Osteocyte (in vitro differentiated cells): ENCODE measurements around the gene WDR7. TPM values are rescaled to one million over a fixed set of nuclear protein-coding genes. Genes with fewer than 3 reads are reported as not detected.

Experiments
- DNase-seq: peaks from one replicate; pipeline ENCODE4 v3.0.0; 2021; ENCODE audit warnings: mixed read lengths; ENCODE audit not compliant: unreplicated experiment; ENCODE audit errors: extremely low spot score
- H3K27ac Mint-ChIP-seq: one replicate; pipeline ENCODE4 v1.8.0; 2021; ENCODE audit warnings: mild to moderate bottlenecking, mixed read lengths; ENCODE audit not compliant: unreplicated experiment
- H3K27me3 Mint-ChIP-seq: one replicate; pipeline ENCODE4 v1.8.0; 2021; ENCODE audit warnings: mixed read lengths; ENCODE audit not compliant: unreplicated experiment
- H3K36me3 Mint-ChIP-seq: one replicate; pipeline ENCODE4 v1.8.0; 2021; ENCODE audit warnings: mixed read lengths; ENCODE audit not compliant: unreplicated experiment
- H3K4me1 Mint-ChIP-seq: one replicate; pipeline ENCODE4 v1.8.0; 2021; ENCODE audit warnings: mixed read lengths; ENCODE audit not compliant: unreplicated experiment
- H3K4me3 Mint-ChIP-seq: one replicate; pipeline ENCODE4 v1.8.0; 2021; ENCODE audit warnings: mild to moderate bottlenecking, moderate library complexity, mixed read lengths; ENCODE audit not compliant: unreplicated experiment
- H3K9me3 Mint-ChIP-seq: one replicate; pipeline ENCODE4 v1.8.0; 2021; ENCODE audit warnings: mixed read lengths; ENCODE audit not compliant: unreplicated experiment
- total RNA-seq: library from RNA; stranded (reverse); gene quantifications from 2 replicates; pipeline ENCODE4 v1.2.1, GENCODE V29; 2021
- TF ChIP-seq, protein P1 (sequence below): fragments of 200-600 bp; sonication (generic); IDR thresholded peaks from 2 replicates; pipeline ENCODE4 v1.5.0; 2021; ENCODE audit warnings: antibody characterized with exemption, mild to moderate bottlenecking, moderate library complexity

The WDR7 gene
- total RNA-seq, 1 donor from 2014 or later: 25.9 TPM

DNA sequence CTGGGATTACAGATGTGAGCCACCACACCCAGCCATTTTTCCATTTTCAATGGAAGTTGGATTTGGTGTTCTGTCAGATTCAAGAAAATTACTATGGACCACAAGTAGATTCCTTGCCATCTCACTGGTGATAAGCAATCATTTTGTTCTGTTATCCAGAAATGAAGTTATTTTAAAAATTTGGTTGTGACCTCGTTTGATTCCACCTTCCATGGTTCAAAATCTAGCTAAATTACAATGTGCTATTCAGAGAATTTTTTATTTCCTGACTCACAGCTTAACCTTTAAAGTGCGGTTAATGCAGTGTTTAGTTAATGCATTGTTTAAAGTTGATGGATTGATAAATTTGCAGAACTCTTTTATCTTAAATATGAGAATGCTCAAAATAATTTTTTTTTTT is 252.5 kb downstream of the WDR7 start:
- no peaks in the 10 kb centered on the region for H3K36me3 Mint-ChIP-seq
- no peak for DNase-seq
- no peaks in the 10 kb centered on the region for H3K27me3 Mint-ChIP-seq
- H3K4me1 Mint-ChIP-seq: no peaks in the 10 kb centered on the region
- no peak overlapping the region for H3K27ac Mint-ChIP-seq
- TF ChIP-seq, protein P1, sequence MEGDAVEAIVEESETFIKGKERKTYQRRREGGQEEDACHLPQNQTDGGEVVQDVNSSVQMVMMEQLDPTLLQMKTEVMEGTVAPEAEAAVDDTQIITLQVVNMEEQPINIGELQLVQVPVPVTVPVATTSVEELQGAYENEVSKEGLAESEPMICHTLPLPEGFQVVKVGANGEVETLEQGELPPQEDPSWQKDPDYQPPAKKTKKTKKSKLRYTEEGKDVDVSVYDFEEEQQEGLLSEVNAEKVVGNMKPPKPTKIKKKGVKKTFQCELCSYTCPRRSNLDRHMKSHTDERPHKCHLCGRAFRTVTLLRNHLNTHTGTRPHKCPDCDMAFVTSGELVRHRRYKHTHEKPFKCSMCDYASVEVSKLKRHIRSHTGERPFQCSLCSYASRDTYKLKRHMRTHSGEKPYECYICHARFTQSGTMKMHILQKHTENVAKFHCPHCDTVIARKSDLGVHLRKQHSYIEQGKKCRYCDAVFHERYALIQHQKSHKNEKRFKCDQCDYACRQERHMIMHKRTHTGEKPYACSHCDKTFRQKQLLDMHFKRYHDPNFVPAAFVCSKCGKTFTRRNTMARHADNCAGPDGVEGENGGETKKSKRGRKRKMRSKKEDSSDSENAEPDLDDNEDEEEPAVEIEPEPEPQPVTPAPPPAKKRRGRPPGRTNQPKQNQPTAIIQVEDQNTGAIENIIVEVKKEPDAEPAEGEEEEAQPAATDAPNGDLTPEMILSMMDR: no peak
- no peak overlapping the region for H3K4me3 Mint-ChIP-seq
- no peaks in the 10 kb centered on the region for H3K9me3 Mint-ChIP-seq

DNA sequence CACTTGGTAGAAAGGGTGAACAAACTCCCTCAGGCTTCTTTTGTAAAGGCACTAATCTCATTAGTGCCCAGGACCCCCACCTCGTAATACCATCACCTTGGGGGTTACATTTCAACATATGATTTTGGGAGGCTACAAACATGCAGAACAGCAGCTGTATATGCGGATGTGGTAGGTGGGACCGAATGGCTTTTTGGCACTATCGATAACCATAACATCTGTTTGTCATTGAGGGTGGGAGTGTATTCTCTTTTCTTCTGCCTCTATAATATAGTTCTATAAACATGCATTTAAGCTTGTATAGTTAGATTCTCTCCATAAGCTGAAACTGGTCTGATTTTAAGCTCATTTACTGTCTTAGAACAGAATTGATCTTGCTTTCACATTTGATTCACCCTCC is 256.6 kb downstream of the WDR7 start:
- Mint-ChIP-seq H3K27me3 (no peaks in the 10 kb centered on the region), H3K4me3 (no peak overlapping the region)

DNA sequence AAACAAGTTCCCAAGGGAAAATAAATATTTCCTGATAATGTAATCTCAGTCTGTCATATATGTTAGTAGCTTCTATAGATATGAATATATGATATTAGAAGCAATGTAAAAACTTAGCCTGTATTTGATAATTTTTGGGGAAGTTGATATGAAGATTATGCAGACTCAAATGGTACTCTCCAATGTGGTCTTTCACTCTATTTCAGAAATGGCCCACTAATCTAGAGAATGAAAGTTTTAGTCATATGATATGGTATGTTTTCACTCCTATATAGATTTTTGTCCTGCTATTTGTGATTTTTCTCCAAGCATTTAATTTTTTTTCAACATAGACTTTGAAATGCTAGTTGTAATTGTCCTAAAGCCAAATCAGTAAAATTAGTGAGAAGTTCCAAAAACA is 259.1 kb downstream of the WDR7 start:
- H3K9me3 Mint-ChIP-seq: no peaks in the 10 kb centered on the region
- TF ChIP-seq, protein P1: no peak
- H3K27ac Mint-ChIP-seq: no peak overlapping the region
- H3K4me1 Mint-ChIP-seq: peaks cover 2% of the 10 kb centered on the region
- no peaks in the 10 kb centered on the region for H3K27me3 Mint-ChIP-seq
- peaks cover 4% of the 10 kb centered on the region for H3K36me3 Mint-ChIP-seq
- no peak for DNase-seq
- H3K4me3 Mint-ChIP-seq: no peak overlapping the region

More for the DNA sequence above, 256.6 kb downstream of the WDR7 start:
- no peaks in the 10 kb centered on the region for H3K36me3 Mint-ChIP-seq
- DNase-seq: no peak
- H3K9me3 Mint-ChIP-seq: no peaks in the 10 kb centered on the region
- H3K27ac Mint-ChIP-seq: no peak overlapping the region
- peaks cover 2% of the 10 kb centered on the region for H3K4me1 Mint-ChIP-seq
- TF ChIP-seq, protein P1: no peak

DNA sequence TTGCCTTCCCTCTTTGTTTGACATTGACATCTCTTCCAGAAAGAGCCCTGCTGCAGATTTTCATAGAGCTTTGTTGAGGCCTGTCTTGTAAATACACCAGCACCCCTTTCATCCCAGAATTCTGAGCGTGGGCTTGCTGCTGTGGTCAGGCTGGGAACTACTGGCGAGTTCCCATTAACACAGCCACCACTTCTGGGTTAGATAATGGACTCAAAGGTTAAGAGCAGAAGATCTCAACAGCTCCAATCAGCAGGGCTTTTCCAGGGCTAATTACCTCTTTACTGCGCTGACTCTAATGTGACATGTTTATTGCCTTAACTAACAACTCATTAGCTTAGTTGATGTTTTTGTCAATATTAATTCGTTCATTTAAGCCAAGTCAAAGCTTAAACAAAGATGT is 259.8 kb downstream of the WDR7 start:
- DNase-seq: no peak
- Mint-ChIP-seq H3K4me3 (no peak overlapping the region), H3K4me1 (peaks cover 2% of the 10 kb centered on the region), H3K36me3 (peaks cover 4% of the 10 kb centered on the region), H3K27me3 (no peaks in the 10 kb centered on the region), H3K27ac (no peak overlapping the region), H3K9me3 (no peaks in the 10 kb centered on the region)
- TF ChIP-seq, protein P1: no peak

DNA sequence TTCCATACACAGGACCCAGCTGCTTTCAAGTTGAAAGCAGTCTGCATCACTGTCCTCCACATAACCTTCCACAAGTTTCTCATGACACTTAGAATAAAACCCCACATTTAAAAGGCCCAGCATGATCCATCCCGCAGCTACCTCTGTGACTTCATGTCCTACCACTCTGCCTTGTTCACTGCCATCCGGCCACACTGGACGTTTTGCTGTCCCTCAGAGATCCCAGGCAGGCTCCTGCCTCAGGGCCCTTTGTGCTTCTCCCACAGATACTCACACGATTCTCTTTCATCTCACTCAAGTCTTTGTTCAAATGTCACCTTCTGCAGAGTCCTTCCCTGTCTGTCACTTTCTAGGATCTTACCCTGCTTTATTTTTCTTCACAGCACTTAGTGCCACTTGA is 262.8 kb downstream of the WDR7 start:
- H3K4me3 Mint-ChIP-seq: no peak overlapping the region
- no peaks in the 10 kb centered on the region for H3K27me3 Mint-ChIP-seq
- TF ChIP-seq, protein P1: no peak
- no peak overlapping the region for H3K27ac Mint-ChIP-seq
- H3K9me3 Mint-ChIP-seq: no peaks in the 10 kb centered on the region
- H3K4me1 Mint-ChIP-seq: peaks cover 2% of the 10 kb centered on the region
- DNase-seq: no peak
- peaks cover 4% of the 10 kb centered on the region for H3K36me3 Mint-ChIP-seq
